ENCODE measurements around the gene CABYR.

CABYR gene

GRCh38 chr18:24197412-24197811 lies 58.5 kb downstream of the CABYR start:
- Mint-ChIP-seq H3K4me1 (no peaks in the 10 kb centered on the region), H3K27ac (no peak overlapping the region), H3K4me3 (no peak overlapping the region), H3K27me3 (peaks cover 4% of the 10 kb centered on the region), H3K9me3 (no peaks in the 10 kb centered on the region)
- DNase-seq, result no peak
- no peak for ATAC-seq

GRCh38 chr18:24198461-24198860 lies 59.6 kb downstream of the CABYR start:
- no peaks in the 10 kb centered on the region for H3K9me3 Mint-ChIP-seq
- H3K27me3 Mint-ChIP-seq, result no peaks in the 10 kb centered on the region
- peak overlapping the region in 1 of 2 donors; percentile 61 for H3K27ac Mint-ChIP-seq
- DNase-seq, result no peak
- no peak for ATAC-seq
- no peaks in the 10 kb centered on the region for H3K4me1 Mint-ChIP-seq
- H3K4me3 Mint-ChIP-seq, result no peak overlapping the region

- Mint-ChIP-seq H3K27ac (no peak overlapping the region), H3K9me3 (no peaks in the 10 kb centered on the region), H3K4me1 (no peaks in the 10 kb centered on the region), H3K27me3 (no peaks in the 10 kb centered on the region), H3K4me3 (no peak overlapping the region)
- DNase-seq, result no peak
- ATAC-seq, result no peak
Observed at GRCh38 chr18:24199372-24199962, 60.6 kb downstream of the CABYR start.

DNA sequence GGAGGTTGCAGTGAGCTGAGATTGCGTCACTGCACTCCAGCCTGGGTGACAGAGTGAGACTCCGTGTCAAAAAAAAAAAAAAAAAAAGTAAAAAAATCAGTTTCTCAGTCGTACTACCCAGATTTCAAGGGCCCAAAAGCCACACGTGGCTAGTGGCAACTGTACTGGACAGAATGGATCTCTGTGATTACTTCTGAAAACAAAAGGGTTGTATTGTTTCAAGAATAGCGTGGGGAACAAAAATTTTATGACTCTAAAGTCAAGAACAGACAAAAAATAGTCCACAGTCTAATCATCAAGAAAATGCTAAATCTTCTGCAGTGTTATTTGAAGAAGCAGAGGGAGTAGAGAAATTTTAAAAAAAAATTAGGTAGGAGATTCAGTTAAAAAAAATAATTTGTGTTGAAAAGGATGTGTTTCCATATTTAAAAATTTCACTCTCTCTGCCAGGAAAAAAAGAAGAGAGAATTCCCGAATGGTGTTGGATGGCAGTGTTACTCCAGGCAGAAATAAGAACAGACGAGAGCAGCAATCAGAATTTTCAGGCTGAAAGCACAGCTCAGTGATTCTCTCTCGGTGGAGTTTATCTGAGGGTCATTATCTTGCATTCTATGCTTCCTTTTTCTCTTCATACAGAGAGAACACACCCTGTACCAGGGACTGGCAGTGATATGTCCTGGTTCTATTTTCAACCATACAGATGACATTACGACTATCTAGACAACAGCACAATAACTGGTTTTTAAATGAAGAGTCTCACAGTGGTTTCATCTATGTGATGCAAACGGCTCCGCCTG lies 61.8 kb downstream of the CABYR start:
- no peak overlapping the region for H3K4me3 Mint-ChIP-seq
- DNase-seq (no peak), ATAC-seq (no peak)
- no peak overlapping the region for H3K27ac Mint-ChIP-seq
- no peaks in the 10 kb centered on the region for H3K4me1 Mint-ChIP-seq
- H3K27me3 Mint-ChIP-seq, result no peaks in the 10 kb centered on the region
- no peaks in the 10 kb centered on the region for H3K9me3 Mint-ChIP-seq

- no peak for DNase-seq
- Mint-ChIP-seq H3K4me3 (no peak overlapping the region), H3K27ac (no peak overlapping the region), H3K9me3 (no peaks in the 10 kb centered on the region), H3K27me3 (no peaks in the 10 kb centered on the region), H3K4me1 (no peaks in the 10 kb centered on the region)
- no peak for ATAC-seq
Observed at GRCh38 chr18:24201699-24202687, 63.1 kb downstream of the CABYR start.

- Mint-ChIP-seq H3K4me3 (no peak overlapping the region), H3K4me1 (no peaks in the 10 kb centered on the region), H3K9me3 (no peaks in the 10 kb centered on the region), H3K27ac (no peak overlapping the region), H3K27me3 (no peaks in the 10 kb centered on the region)
- DNase-seq (no peak), ATAC-seq (no peak)
Observed at GRCh38 chr18:24204904-24205303, 66.0 kb downstream of the CABYR start.

DNA sequence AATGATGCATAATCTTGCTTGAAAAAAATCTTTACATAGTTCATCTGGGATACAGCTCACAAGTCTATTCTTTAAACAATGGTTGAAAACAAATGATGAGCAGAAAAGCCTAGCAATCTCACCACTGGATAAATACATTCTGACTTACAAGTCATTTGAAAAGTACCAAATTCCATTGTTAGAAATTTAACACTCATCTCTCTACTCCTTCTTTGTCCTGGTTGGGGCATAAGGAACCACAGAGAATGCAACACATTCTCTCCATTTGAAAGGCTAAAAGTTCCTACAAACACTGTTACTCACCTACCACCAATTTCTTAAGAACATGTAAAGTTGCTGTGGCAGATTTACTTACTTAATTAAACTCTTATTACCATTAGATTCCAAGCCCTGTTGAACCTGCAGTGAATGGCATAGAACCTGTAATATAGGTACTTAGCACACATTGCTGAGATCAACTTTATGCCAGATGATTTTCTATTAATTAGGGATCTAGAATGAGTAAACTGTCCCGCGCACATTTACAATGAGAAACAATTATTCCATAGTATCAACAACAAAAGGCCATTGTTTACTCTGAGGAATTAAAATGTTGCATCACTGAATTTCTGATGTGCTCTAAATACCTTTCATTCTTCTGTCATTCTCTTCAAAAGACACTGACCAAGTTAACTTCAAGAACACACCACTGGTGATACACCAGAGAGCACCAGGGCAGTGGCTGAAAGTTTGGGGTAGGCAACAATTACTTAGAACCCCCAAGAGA lies 69.6 kb downstream of the CABYR start:
- Mint-ChIP-seq H3K4me3 (no peak overlapping the region), H3K9me3 (no peaks in the 10 kb centered on the region), H3K4me1 (no peaks in the 10 kb centered on the region), H3K27ac (no peak overlapping the region), H3K27me3 (no peaks in the 10 kb centered on the region)
- ATAC-seq, result no peak
- DNase-seq, result no peak

DNA sequence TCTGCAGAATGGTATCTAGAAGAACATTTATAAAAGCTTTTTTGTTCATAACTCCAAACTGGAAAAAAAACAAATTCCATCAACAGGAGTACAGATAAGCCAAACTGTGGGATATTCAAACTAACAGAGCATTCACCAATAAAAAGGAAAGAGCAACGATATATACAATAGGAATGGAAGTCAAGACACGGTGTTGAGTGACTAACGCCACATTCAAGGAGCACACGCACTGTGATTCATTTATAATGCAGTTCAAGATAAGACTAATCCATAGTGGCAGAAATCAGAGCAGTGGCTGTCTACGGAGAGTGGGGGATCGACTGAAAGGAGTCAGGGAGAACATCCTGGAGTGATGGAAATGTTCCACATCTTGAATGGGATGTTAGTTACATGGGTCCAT lies 70.7 kb downstream of the CABYR start:
- Mint-ChIP-seq H3K27me3 (no peaks in the 10 kb centered on the region), H3K4me1 (no peaks in the 10 kb centered on the region), H3K9me3 (no peaks in the 10 kb centered on the region), H3K4me3 (no peak overlapping the region), H3K27ac (no peak overlapping the region)
- DNase-seq (no peak), ATAC-seq (no peak)
